Measurements from ENCODE around the gene GRIA4.

The GRIA4 gene

DNA sequence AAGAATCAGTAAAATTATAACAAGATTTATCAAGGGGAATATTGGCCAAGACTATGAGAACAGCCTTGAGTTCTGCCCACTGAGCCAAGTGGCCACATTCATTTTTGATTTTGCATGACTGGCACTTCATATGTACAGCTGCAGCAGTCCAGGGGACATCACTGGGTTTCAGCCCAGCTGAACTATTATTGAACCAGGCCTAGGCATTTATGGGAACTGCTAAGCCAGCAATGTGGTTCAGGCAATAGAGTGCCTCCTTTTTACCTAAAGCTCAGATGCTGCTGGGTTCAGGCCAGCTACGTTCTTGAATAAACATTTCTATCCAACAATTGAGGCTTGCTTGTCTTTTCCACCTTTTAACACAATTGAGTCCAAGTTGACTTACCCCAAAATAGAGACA is 215.3 kb downstream of the GRIA4 start:
- no peak overlapping the region for H3K4me3 ChIP-seq (ENCODE audit: control insufficient read depth in 1 of 7, extremely low read depth in 1 of 7, insufficient read depth in 4 of 7, low read depth in 2 of 7, low read length in 6 of 7)
- DNase-seq = no peak
- H3K9me3 ChIP-seq (ENCODE audit: control extremely low read depth in 1 of 5, control insufficient read depth in 4 of 5, insufficient read depth in 2 of 5, low read depth in 1 of 5, low read length in 4 of 5) = no peaks in the 10 kb centered on the region
- H3K4me1 ChIP-seq (ENCODE audit: control extremely low read depth in 1 of 4, control insufficient read depth in 4 of 4, insufficient read depth in 4 of 4, low read length in 3 of 4) = no peaks in the 10 kb centered on the region
- H3K36me3 ChIP-seq (ENCODE audit: control insufficient read depth in 4 of 4, insufficient read depth in 4 of 4, low read length in 3 of 4) = no peaks in the 10 kb centered on the region
- H3K27me3 ChIP-seq (replicated peaks in 2 of 5; ENCODE audit: control insufficient read depth in 4 of 5, insufficient read depth in 5 of 5, low read length in 4 of 5) = no peaks in the 10 kb centered on the region
- H3K27ac ChIP-seq (ENCODE audit: insufficient read depth in 1 of 2, low read depth in 1 of 2, low read length in 2 of 2, poor library complexity in 1 of 2, severe bottlenecking in 2 of 2) = no peak overlapping the region
- ChIA-PET CTCF (no interaction called here), POLR2A (no interaction called here)
- WGBS (ENCODE audit: insufficient coverage) = 100% methylated on average over 1 of the region's 1 CpG

DNA sequence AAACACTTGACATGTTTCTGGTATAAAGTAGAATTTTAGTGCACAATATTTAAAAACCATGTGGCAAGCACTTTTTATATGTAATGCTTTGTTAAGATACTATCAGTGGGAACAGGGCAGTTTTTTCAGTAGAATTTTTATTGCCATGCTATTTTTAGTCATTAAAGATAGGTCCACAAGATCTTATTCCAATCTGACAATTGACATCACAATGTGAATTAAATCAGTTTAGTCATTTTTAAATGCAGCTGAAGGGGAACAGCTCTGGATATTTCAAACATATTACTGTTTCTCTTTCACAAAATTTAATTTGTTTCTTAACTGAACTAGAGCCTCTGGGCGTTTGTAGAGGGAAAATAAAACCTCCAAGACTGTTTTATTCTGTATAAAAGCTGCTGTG is 218.0 kb downstream of the GRIA4 start:
- no peaks in the 10 kb centered on the region for H3K4me1 ChIP-seq (ENCODE audit: control extremely low read depth in 1 of 4, control insufficient read depth in 4 of 4, insufficient read depth in 4 of 4, low read length in 3 of 4)
- CTCF ChIA-PET = no interaction called here
- H3K4me3 ChIP-seq (ENCODE audit: control insufficient read depth in 1 of 7, extremely low read depth in 1 of 7, insufficient read depth in 4 of 7, low read depth in 2 of 7, low read length in 6 of 7) = no peak overlapping the region
- no peak for DNase-seq
- H3K9me3 ChIP-seq (ENCODE audit: control extremely low read depth in 1 of 5, control insufficient read depth in 4 of 5, insufficient read depth in 2 of 5, low read depth in 1 of 5, low read length in 4 of 5) = no peaks in the 10 kb centered on the region
- no peaks in the 10 kb centered on the region for H3K36me3 ChIP-seq (ENCODE audit: control insufficient read depth in 4 of 4, insufficient read depth in 4 of 4, low read length in 3 of 4)
- WGBS (ENCODE audit: insufficient coverage) = 100% methylated on average over 1 of the region's 1 CpG
- H3K27me3 ChIP-seq (replicated peaks in 2 of 5; ENCODE audit: control insufficient read depth in 4 of 5, insufficient read depth in 5 of 5, low read length in 4 of 5) = no peaks in the 10 kb centered on the region
- no peak overlapping the region for H3K27ac ChIP-seq (ENCODE audit: insufficient read depth in 1 of 2, low read depth in 1 of 2, low read length in 2 of 2, poor library complexity in 1 of 2, severe bottlenecking in 2 of 2)
- POLR2A ChIA-PET = no interaction called here

DNA sequence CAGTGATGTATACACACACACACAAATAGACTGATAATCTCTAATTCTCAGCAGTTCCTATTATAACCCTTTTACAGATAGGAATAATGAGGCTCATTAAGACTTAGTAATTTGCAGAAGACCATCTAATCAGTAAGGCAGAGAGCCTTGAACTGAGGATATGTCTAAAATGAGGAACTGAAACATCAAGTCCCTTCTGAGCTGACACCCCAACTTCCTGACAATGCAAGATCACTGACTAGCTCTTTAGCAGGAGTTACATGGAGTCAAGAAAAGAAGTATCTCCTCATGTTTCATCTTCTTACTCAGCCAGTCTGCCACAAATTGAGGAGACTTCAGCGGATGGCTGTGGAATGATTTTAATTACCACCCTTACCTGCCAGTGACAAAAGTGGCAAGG is 219.2 kb downstream of the GRIA4 start:
- CTCF ChIA-PET = no interaction called here
- Histone ChIP-seq H3K36me3 (ENCODE audit: control insufficient read depth in 4 of 4, insufficient read depth in 4 of 4, low read length in 3 of 4) (no peaks in the 10 kb centered on the region), H3K4me3 (ENCODE audit: control insufficient read depth in 1 of 7, extremely low read depth in 1 of 7, insufficient read depth in 4 of 7, low read depth in 2 of 7, low read length in 6 of 7) (no peak overlapping the region), H3K27me3 (replicated peaks in 2 of 5; ENCODE audit: control insufficient read depth in 4 of 5, insufficient read depth in 5 of 5, low read length in 4 of 5) (no peaks in the 10 kb centered on the region), H3K9me3 (ENCODE audit: control extremely low read depth in 1 of 5, control insufficient read depth in 4 of 5, insufficient read depth in 2 of 5, low read depth in 1 of 5, low read length in 4 of 5) (no peaks in the 10 kb centered on the region), H3K27ac (ENCODE audit: insufficient read depth in 1 of 2, low read depth in 1 of 2, low read length in 2 of 2, poor library complexity in 1 of 2, severe bottlenecking in 2 of 2) (no peak overlapping the region), H3K4me1 (ENCODE audit: control extremely low read depth in 1 of 4, control insufficient read depth in 4 of 4, insufficient read depth in 4 of 4, low read length in 3 of 4) (no peaks in the 10 kb centered on the region)
- 100% methylated on average over 1 of the region's 1 CpG for WGBS (ENCODE audit: insufficient coverage)
- peak; percentile 9 to 62 (median 55) for DNase-seq
- POLR2A ChIA-PET = no interaction called here

DNA sequence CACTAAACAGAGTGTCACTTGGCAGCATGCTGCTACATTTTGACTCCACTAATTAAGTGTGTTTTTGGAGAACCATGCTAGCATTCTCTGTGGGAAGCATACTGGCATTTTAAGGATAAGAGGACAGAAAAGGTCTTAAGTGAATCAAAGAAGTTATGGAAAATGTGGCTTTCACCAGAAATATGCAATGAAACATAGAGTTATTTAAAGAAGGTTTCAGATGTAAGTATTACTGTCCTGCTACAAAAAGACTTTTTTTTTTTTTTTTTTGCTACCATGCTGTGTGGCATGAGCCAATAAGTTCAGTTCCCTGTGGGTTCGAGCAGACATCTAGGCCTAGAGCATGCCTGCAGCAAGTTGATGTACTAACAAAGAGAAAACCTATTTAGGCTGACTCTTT is 224.6 kb downstream of the GRIA4 start:
- no peaks in the 10 kb centered on the region for H3K27me3 ChIP-seq (replicated peaks in 2 of 5; ENCODE audit: control insufficient read depth in 4 of 5, insufficient read depth in 5 of 5, low read length in 4 of 5)
- H3K4me3 ChIP-seq (ENCODE audit: control insufficient read depth in 1 of 7, extremely low read depth in 1 of 7, insufficient read depth in 4 of 7, low read depth in 2 of 7, low read length in 6 of 7) = no peak overlapping the region
- H3K36me3 ChIP-seq (ENCODE audit: control insufficient read depth in 4 of 4, insufficient read depth in 4 of 4, low read length in 3 of 4) = no peaks in the 10 kb centered on the region
- H3K9me3 ChIP-seq (ENCODE audit: control extremely low read depth in 1 of 5, control insufficient read depth in 4 of 5, insufficient read depth in 2 of 5, low read depth in 1 of 5, low read length in 4 of 5) = no peaks in the 10 kb centered on the region
- POLR2A ChIA-PET = no interaction called here
- CTCF ChIA-PET = no interaction called here
- no peak overlapping the region for H3K27ac ChIP-seq (ENCODE audit: insufficient read depth in 1 of 2, low read depth in 1 of 2, low read length in 2 of 2, poor library complexity in 1 of 2, severe bottlenecking in 2 of 2)
- no peaks in the 10 kb centered on the region for H3K4me1 ChIP-seq (ENCODE audit: control extremely low read depth in 1 of 4, control insufficient read depth in 4 of 4, insufficient read depth in 4 of 4, low read length in 3 of 4)
- 60% methylated on average over 1 of the region's 1 CpG for WGBS (ENCODE audit: insufficient coverage)
- DNase-seq = no peak

DNA sequence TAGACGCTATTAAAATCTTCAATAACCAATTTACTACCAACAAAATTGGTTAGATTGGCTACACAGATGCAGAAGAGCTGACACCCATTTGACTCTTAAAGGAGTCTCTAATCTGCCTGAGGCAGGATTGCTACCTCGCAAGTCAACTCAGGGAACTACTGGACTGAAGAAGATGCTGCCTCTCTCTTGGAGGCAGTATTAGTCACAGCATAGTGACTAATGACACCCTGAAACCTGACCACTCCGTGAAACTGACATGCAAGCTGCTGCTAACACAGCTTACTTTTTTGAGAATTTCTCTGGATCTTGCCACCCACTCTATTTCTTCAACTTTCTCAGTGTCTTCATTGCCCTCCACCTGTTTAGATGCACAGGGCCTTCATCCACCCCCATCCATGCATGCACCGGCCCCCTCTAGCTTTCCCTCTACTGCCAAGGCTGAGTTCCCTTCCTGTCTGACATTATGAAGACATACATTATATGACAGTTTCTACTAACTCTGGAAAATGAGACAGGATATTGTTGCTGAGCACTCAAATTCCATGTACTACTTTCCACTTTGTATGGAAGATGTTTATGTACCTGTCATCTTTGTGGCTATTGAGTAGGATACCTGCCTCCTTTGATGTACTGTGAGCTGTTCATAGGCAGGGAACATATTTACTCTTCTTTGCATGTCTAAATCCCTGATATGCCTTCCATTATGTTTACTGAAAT is 229.0 kb downstream of the GRIA4 start:
- Histone ChIP-seq H3K27ac (ENCODE audit: insufficient read depth in 1 of 2, low read depth in 1 of 2, low read length in 2 of 2, poor library complexity in 1 of 2, severe bottlenecking in 2 of 2) (no peak overlapping the region), H3K4me1 (ENCODE audit: control extremely low read depth in 1 of 4, control insufficient read depth in 4 of 4, insufficient read depth in 4 of 4, low read length in 3 of 4) (no peaks in the 10 kb centered on the region), H3K4me3 (ENCODE audit: control insufficient read depth in 1 of 7, extremely low read depth in 1 of 7, insufficient read depth in 4 of 7, low read depth in 2 of 7, low read length in 6 of 7) (no peak overlapping the region), H3K27me3 (replicated peaks in 2 of 5; ENCODE audit: control insufficient read depth in 4 of 5, insufficient read depth in 5 of 5, low read length in 4 of 5) (no peaks in the 10 kb centered on the region), H3K36me3 (ENCODE audit: control insufficient read depth in 4 of 4, insufficient read depth in 4 of 4, low read length in 3 of 4) (no peaks in the 10 kb centered on the region), H3K9me3 (ENCODE audit: control extremely low read depth in 1 of 5, control insufficient read depth in 4 of 5, insufficient read depth in 2 of 5, low read depth in 1 of 5, low read length in 4 of 5) (no peaks in the 10 kb centered on the region)
- ChIA-PET CTCF (no interaction called here), POLR2A (no interaction called here)
- DNase-seq = no peak
- 90% methylated on average over 3 of the region's 4 CpGs for WGBS (ENCODE audit: insufficient coverage)

DNA sequence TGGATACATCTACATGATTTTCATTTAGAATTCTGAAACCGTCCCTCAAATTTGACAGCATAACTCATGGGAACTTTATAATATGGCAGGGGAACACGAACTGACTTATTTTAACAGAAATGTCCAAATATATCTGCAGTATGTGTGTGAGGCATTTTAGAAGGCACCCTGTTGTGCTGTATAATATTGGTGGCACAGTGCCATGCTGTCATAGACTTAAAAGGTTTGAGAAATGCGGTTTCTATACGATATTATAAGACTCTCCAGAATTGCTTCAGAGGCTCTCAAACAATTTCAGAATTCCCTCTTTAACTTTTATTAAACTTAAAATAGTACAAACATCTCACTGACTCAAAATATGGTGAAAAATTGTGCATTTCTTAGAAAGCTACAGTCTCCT is 230.5 kb downstream of the GRIA4 start:
- no peak overlapping the region for H3K27ac ChIP-seq (ENCODE audit: insufficient read depth in 1 of 2, low read depth in 1 of 2, low read length in 2 of 2, poor library complexity in 1 of 2, severe bottlenecking in 2 of 2)
- CTCF ChIA-PET = no interaction called here
- H3K9me3 ChIP-seq (ENCODE audit: control extremely low read depth in 1 of 5, control insufficient read depth in 4 of 5, insufficient read depth in 2 of 5, low read depth in 1 of 5, low read length in 4 of 5) = no peaks in the 10 kb centered on the region

DNA sequence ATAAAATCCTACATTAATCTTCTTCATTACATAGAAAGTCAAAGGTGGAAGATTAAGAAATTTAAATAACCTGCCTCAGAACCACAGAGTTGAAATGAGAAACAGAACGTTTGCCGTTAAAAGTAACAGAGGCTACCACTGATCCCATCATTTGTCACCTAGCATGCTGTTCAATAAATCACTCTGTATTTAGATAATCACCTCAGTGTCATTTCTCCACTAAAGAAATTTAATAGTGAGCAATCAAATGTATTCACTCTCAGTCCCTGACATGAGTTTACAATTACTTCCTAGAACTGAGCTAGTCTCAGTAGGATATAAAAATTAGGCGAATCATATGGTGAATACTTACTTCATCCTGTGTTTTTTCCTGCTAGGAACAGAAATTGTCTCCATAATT is 242.5 kb downstream of the GRIA4 start:
- Histone ChIP-seq H3K36me3 (ENCODE audit: control insufficient read depth in 4 of 4, insufficient read depth in 4 of 4, low read length in 3 of 4) (no peaks in the 10 kb centered on the region), H3K4me3 (ENCODE audit: control insufficient read depth in 1 of 7, extremely low read depth in 1 of 7, insufficient read depth in 4 of 7, low read depth in 2 of 7, low read length in 6 of 7) (no peak overlapping the region), H3K9me3 (ENCODE audit: control extremely low read depth in 1 of 5, control insufficient read depth in 4 of 5, insufficient read depth in 2 of 5, low read depth in 1 of 5, low read length in 4 of 5) (no peaks in the 10 kb centered on the region), H3K27ac (ENCODE audit: insufficient read depth in 1 of 2, low read depth in 1 of 2, low read length in 2 of 2, poor library complexity in 1 of 2, severe bottlenecking in 2 of 2) (no peak overlapping the region), H3K27me3 (replicated peaks in 2 of 5; ENCODE audit: control insufficient read depth in 4 of 5, insufficient read depth in 5 of 5, low read length in 4 of 5) (no peaks in the 10 kb centered on the region), H3K4me1 (ENCODE audit: control extremely low read depth in 1 of 4, control insufficient read depth in 4 of 4, insufficient read depth in 4 of 4, low read length in 3 of 4) (no peaks in the 10 kb centered on the region)
- CTCF ChIA-PET = interaction anchor here (2.6 kb wide), 1 partner anchor 11 kb away, joined by 11 read pairs; no protein-coding TSS in a partner anchor
- DNase-seq = no peak
- 89% methylated on average over 2 of the region's 3 CpGs for WGBS (ENCODE audit: insufficient coverage)
- POLR2A ChIA-PET = no interaction called here

More for the DNA sequence above, 230.5 kb downstream of the GRIA4 start:
- Histone ChIP-seq H3K36me3 (ENCODE audit: control insufficient read depth in 4 of 4, insufficient read depth in 4 of 4, low read length in 3 of 4) (no peaks in the 10 kb centered on the region), H3K27me3 (replicated peaks in 2 of 5; ENCODE audit: control insufficient read depth in 4 of 5, insufficient read depth in 5 of 5, low read length in 4 of 5) (no peaks in the 10 kb centered on the region), H3K4me3 (ENCODE audit: control insufficient read depth in 1 of 7, extremely low read depth in 1 of 7, insufficient read depth in 4 of 7, low read depth in 2 of 7, low read length in 6 of 7) (no peak overlapping the region), H3K4me1 (ENCODE audit: control extremely low read depth in 1 of 4, control insufficient read depth in 4 of 4, insufficient read depth in 4 of 4, low read length in 3 of 4) (no peaks in the 10 kb centered on the region)
- DNase-seq = no peak
- POLR2A ChIA-PET = no interaction called here
- WGBS (ENCODE audit: insufficient coverage) = 80% methylated on average over 1 of the region's 4 CpGs
